Ovary (tissue), 9 donors: ENCODE measurements around the gene UBE2A. TPM values are rescaled to one million over a fixed set of nuclear protein-coding genes. Genes with fewer than 3 reads are reported as not detected.

ENCODE experiments used
- DNase-seq, 5 donors: peaks; one replicate each; pipeline ENCODE4 v3.0.0-alpha.2; 2019 to 2020
- H3K27ac ChIP-seq, 2 donors: fragments of 200-600 bp; one replicate each; pipeline versions ENCODE4 v1.5.1 to v1.8.0; 2019 to 2022
- H3K27me3 ChIP-seq: fragments of 200-600 bp; one replicate; pipeline ENCODE4 v1.8.0; 2022
- H3K36me3 ChIP-seq: fragments of 200-600 bp; sonication (generic); one replicate; pipeline ENCODE4 v1.5.1; 2019
- H3K4me1 ChIP-seq: one replicate; pipeline ENCODE4 v1.8.1; 2013; ENCODE audit warnings: mild to moderate bottlenecking, moderate library complexity; ENCODE audit not compliant: insufficient read depth
- H3K4me3 ChIP-seq: fragments of 200-600 bp; sonication (generic); one replicate; pipeline ENCODE4 v1.5.1; 2017
- H3K9me3 ChIP-seq, 2 donors: fragments of 200-600 bp in 1 of 2; sonication (generic) in 1 of 2; one replicate each; pipeline versions ENCODE4 v1.5.1 to v1.8.1; 2013 to 2019; ENCODE audit warnings: mild to moderate bottlenecking in 1 of 2, moderate library complexity in 1 of 2
- CTCF ChIP-seq, 3 donors: fragments of 450-650 bp in 2 of 3; fragments of 200-600 bp in 1 of 3; IDR thresholded peaks; one replicate each; pipeline versions ENCODE4 v1.5.1 to v1.8.0; 2016 to 2022; ENCODE audit warnings: antibody characterized with exemption in 3 of 3, mild to moderate bottlenecking in 1 of 3
- EP300 ChIP-seq: sonication (generic); formaldehyde crosslinking; IDR thresholded peaks from one replicate; pipeline ENCODE4 v1.6.1; 2017; ENCODE audit warnings: antibody characterized with exemption
- POLR2A ChIP-seq: fragments of 450-650 bp; IDR thresholded peaks from one replicate; pipeline ENCODE4 v1.6.1; 2017; ENCODE audit warnings: antibody characterized with exemption, mild to moderate bottlenecking, moderate library complexity
- WGBS, 3 donors: extraction: QIAGEN DNeasy Blood & Tissue Kit in 1 of 3; methylation state at CpG; one replicate each; pipeline versions ENCODE4 v1.1.5 to v1.1.7; 2013 to 2017; 5-methylcytosine and 5-hydroxymethylcytosine counted together
- intact Hi-C, 4 donors: fragments of 100-400 bp; cut with DNase I; formaldehyde crosslinking; loops; one replicate each; pipeline versions ENCODE4 v1.11.0 to v1.15.1; 2022 to 2023
- polyA plus RNA-seq, 2 donors: library from polyadenylated mRNA; stranded (reverse); fragments of 200-250 nt in 1 of 2; fragments of 350-450 nt in 1 of 2; fragmentation: Illumina TruSeq in 1 of 2; extraction: RNeasy Lipid Tissue Mini Kit (QIAGEN cat#74804) in 1 of 2; gene quantifications; one replicate each; pipeline ENCODE4 v1.2.3, GENCODE V29; 2013 to 2014
- total RNA-seq, 7 donors: library from RNA; depleted of rRNA in 2 of 7; stranded (reverse); fragments of >200 nt in 2 of 7; fragmentation: NEBNext Ultra II Directional in 3 of 7; extraction: Animal tissue kit (Norgen Biotek cat#: 25700) in 3 of 7; gene quantifications; one replicate each; pipeline versions ENCODE4 v1.1.0 to v1.2.4, GENCODE V29; 2016 to 2023
- donor health status: DM: no; HTN: no; CAD: no; lungs with moderate emphysema.
- donor health status: DM: no; HTN: no; CAD: no.
- donor health status: Bipolar disorder and iron deficiency.
- donor health status: DM: yes; HTN: yes; CAD: no.
- donor health status: DM: no; HTN: no; CAD: no.
- donor health status: DM: yes; HTN: yes; CAD: no.

UBE2A gene
- total and polyA plus RNA-seq, 9 donors = 25.0 to 86.0 (median 30.2) TPM

DNA sequence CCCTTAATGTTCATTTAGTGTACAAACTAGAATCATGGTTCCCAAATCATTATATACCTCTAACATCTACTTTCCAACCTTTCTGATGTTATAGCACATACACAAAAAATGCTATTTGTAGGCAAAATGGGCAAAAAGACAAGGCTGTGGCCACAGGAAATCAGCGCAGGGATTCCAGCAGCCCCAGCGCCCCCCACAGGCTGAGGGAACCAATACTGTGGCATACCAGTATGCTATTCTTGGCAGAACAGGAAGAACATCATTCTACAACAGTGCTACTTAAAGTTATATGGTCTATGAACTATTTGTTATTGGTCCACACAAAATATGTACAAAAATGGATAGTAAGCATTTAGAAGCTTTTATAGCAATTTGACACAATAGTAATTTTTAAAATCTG lies 34.5 kb upstream of the UBE2A start:
- no peak for DNase-seq
- no peaks in the 10 kb centered on the region for H3K9me3 ChIP-seq
- intact Hi-C loops = no loop called here
- no peaks in the 10 kb centered on the region for H3K36me3 ChIP-seq
- TF ChIP-seq CTCF (IDR thresholded peaks at IDR 0.05) = no peak
- no peak for TF ChIP-seq POLR2A
- H3K27ac ChIP-seq = no peak overlapping the region
- H3K27me3 ChIP-seq = no peaks in the 10 kb centered on the region
- H3K4me1 ChIP-seq = no peaks in the 10 kb centered on the region
- WGBS, 3 donors = 27 to 40% (median 36%) methylated on average over 2 of the region's 2 CpGs
- no peak overlapping the region for H3K4me3 ChIP-seq

GRCh38 chrX:119541188-119541587 lies 33.2 kb upstream of the UBE2A start:
- Histone ChIP-seq H3K27ac (no peak overlapping the region), H3K4me1 (no peaks in the 10 kb centered on the region), H3K36me3 (no peaks in the 10 kb centered on the region), H3K27me3 (no peaks in the 10 kb centered on the region), H3K4me3 (no peak overlapping the region), H3K9me3 (no peaks in the 10 kb centered on the region)
- intact Hi-C loops = no loop called here
- TF ChIP-seq CTCF (IDR thresholded peaks at IDR 0.05) (no peak), POLR2A (no peak), EP300 (no peak)
- 51 to 62% (median 60%) methylated on average over 4 of the region's 4 CpGs for WGBS, 3 donors
- no peak for DNase-seq

- Histone ChIP-seq H3K4me3 (no peak overlapping the region), H3K36me3 (no peaks in the 10 kb centered on the region), H3K4me1 (no peaks in the 10 kb centered on the region), H3K27ac (no peak overlapping the region), H3K27me3 (no peaks in the 10 kb centered on the region), H3K9me3 (no peaks in the 10 kb centered on the region)
- TF ChIP-seq EP300 (no peak), CTCF (IDR thresholded peaks at IDR 0.05) (no peak), POLR2A (no peak)
- WGBS, 3 donors = 60 to 66% (median 60%) methylated on average over 7 of the region's 7 CpGs
- intact Hi-C loops = loop anchor here in 1 of 4 donors (10.0 kb wide), 1 partner anchor 735 kb away; no protein-coding TSS in a partner anchor
- DNase-seq = no peak
Observed at GRCh38 chrX:119549327-119550016, 24.9 kb upstream of the UBE2A start.

- TF ChIP-seq POLR2A (no peak), EP300 (no peak), CTCF (IDR thresholded peaks at IDR 0.05) (no peak)
Observed at GRCh38 chrX:119552508-119552907, 21.9 kb upstream of the UBE2A start.

More at GRCh38 chrX:119552508-119552907, 21.9 kb upstream of the UBE2A start:
- intact Hi-C loops = loop anchor here in 1 of 4 donors (10.0 kb wide), 1 partner anchor 738 kb away; no protein-coding TSS in a partner anchor
- DNase-seq = no peak
- Histone ChIP-seq H3K9me3 (no peaks in the 10 kb centered on the region), H3K27me3 (no peaks in the 10 kb centered on the region), H3K36me3 (no peaks in the 10 kb centered on the region), H3K4me1 (no peaks in the 10 kb centered on the region), H3K27ac (no peak overlapping the region), H3K4me3 (no peak overlapping the region)
- WGBS, 3 donors = 64 to 74% (median 68%) methylated on average over 3 of the region's 3 CpGs
